Measurements from ENCODE around the gene NEK7. TPM values are rescaled to one million over a fixed set of nuclear protein-coding genes. Genes with fewer than 3 reads are reported as not detected.

Gene NEK7
- total and polyA plus RNA-seq, 4 donors: 60.1 to 164 (median 106) TPM

GRCh38 chr1:198318085-198318484, 161.3 kb downstream of the NEK7 start:
- Histone ChIP-seq H3K4me1 (ENCODE audit: control insufficient read depth in 1 of 2, insufficient read depth in 2 of 2, low read length in 2 of 2) (no peaks in the 10 kb centered on the region), H3K9me3 (ENCODE audit: control insufficient read depth, low read length) (no peaks in the 10 kb centered on the region), H3K27ac (ENCODE audit: low read depth in 1 of 2, low read length in 2 of 2) (no peak overlapping the region), H3K4me3 (ENCODE audit: low read length in 2 of 2) (no peak overlapping the region), H3K36me3 (ENCODE audit: control insufficient read depth in 1 of 2, insufficient read depth in 2 of 2, low read length in 1 of 2) (peaks cover 0 to 1% of the 10 kb centered on the region in 2 donors), H3K27me3 (ENCODE audit: control insufficient read depth in 1 of 2, insufficient read depth in 2 of 2, low read length in 1 of 2) (no peaks in the 10 kb centered on the region)
- DNase-seq (no peak), ATAC-seq (ENCODE audit: low FRiP score) (no peak)
- intact Hi-C loops (cut with DNase I): no loop called here
- 83 to 93% methylated on average over 1 of the region's 1 CpG for WGBS, 2 donors

- no peak overlapping the region for H3K4me3 ChIP-seq (ENCODE audit: low read length in 2 of 2)
- H3K4me1 ChIP-seq (ENCODE audit: control insufficient read depth in 1 of 2, insufficient read depth in 2 of 2, low read length in 2 of 2): no peaks in the 10 kb centered on the region
- WGBS, 2 donors: 82 to 83% methylated on average over 6 of the region's 6 CpGs
- H3K27me3 ChIP-seq (ENCODE audit: control insufficient read depth in 1 of 2, insufficient read depth in 2 of 2, low read length in 1 of 2): no peaks in the 10 kb centered on the region
- H3K27ac ChIP-seq (ENCODE audit: low read depth in 1 of 2, low read length in 2 of 2): no peak overlapping the region
- no peaks in the 10 kb centered on the region for H3K9me3 ChIP-seq (ENCODE audit: control insufficient read depth, low read length)
- intact Hi-C loops (cut with DNase I): no loop called here
- peaks cover 0 to 1% of the 10 kb centered on the region in 2 donors for H3K36me3 ChIP-seq (ENCODE audit: control insufficient read depth in 1 of 2, insufficient read depth in 2 of 2, low read length in 1 of 2)
- ATAC-seq (ENCODE audit: low FRiP score) (no peak), DNase-seq (no peak)
Measured at GRCh38 chr1:198320759-198321158, 164.0 kb downstream of the NEK7 start.

GRCh38 chr1:198326232-198326631, 169.4 kb downstream of the NEK7 start:
- DNase-seq: no peak
- intact Hi-C loops (cut with DNase I): no loop called here
- 21 to 39% methylated on average over 3 of the region's 3 CpGs for WGBS, 2 donors
- no peaks in the 10 kb centered on the region for H3K9me3 ChIP-seq (ENCODE audit: control insufficient read depth, low read length)
- no peak for ATAC-seq (ENCODE audit: low FRiP score)
- H3K27me3 ChIP-seq (ENCODE audit: control insufficient read depth in 1 of 2, insufficient read depth in 2 of 2, low read length in 1 of 2): no peaks in the 10 kb centered on the region
- H3K27ac ChIP-seq (ENCODE audit: low read depth in 1 of 2, low read length in 2 of 2): no peak overlapping the region
- H3K4me3 ChIP-seq (ENCODE audit: low read length in 2 of 2): no peak overlapping the region
- H3K4me1 ChIP-seq (ENCODE audit: control insufficient read depth in 1 of 2, insufficient read depth in 2 of 2, low read length in 2 of 2): no peaks in the 10 kb centered on the region
- no peaks in the 10 kb centered on the region for H3K36me3 ChIP-seq (ENCODE audit: control insufficient read depth in 1 of 2, insufficient read depth in 2 of 2, low read length in 1 of 2)

DNA sequence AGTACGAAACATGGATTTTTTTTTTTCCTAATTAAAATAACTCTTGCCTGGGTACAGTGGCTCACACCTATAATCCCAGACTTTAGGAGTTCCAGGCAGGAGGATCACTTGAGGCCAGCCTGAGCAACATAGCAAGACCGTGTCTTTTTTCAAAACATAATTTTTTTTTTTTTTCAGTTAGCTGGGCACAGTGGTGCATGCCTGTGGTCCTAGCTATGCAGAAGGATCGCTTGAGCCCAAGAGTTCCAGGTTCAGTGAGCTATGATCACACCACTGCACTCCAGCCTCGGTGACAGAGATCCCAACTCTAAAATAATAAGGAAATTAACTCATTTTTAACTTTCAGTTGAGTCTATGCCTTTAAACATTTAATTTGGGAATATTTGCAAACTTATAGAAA, 170.1 kb downstream of the NEK7 start:
- Histone ChIP-seq H3K27ac (ENCODE audit: low read depth in 1 of 2, low read length in 2 of 2) (no peak overlapping the region), H3K36me3 (ENCODE audit: control insufficient read depth in 1 of 2, insufficient read depth in 2 of 2, low read length in 1 of 2) (no peaks in the 10 kb centered on the region), H3K27me3 (ENCODE audit: control insufficient read depth in 1 of 2, insufficient read depth in 2 of 2, low read length in 1 of 2) (no peaks in the 10 kb centered on the region), H3K4me1 (ENCODE audit: control insufficient read depth in 1 of 2, insufficient read depth in 2 of 2, low read length in 2 of 2) (no peaks in the 10 kb centered on the region), H3K9me3 (ENCODE audit: control insufficient read depth, low read length) (no peaks in the 10 kb centered on the region), H3K4me3 (ENCODE audit: low read length in 2 of 2) (no peak overlapping the region)
- WGBS, 2 donors: 22 to 37% methylated on average over 4 of the region's 4 CpGs
- DNase-seq (no peak), ATAC-seq (ENCODE audit: low FRiP score) (no peak)
- intact Hi-C loops (cut with DNase I): no loop called here

DNA sequence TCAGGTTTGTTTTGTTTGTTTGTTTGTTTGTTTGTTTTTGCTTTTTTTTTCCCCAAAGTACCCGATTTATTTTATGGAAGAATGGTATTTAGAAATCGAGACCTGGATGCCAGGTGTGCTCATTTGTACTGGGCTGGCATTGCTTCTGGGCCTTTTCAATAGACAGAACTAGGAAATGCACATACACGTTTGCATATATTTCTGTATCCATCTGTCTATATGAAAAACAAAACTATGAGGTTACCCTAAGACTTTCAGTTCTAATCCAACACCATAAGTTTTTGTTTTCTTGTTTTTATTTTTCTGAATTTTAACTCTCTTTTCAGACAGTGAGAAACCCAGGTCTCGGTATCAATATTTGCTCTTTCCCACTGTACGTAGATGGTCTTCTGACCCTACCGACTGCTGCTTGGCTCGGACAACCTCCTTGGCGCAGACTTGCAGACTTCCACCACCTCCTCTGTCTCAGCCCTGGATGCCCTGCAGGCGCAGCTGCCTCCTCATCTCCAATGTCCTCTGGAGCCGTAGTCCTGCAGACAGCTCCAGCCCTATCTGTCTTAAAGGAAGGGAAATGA, 171.7 kb downstream of the NEK7 start:
- Histone ChIP-seq H3K36me3 (ENCODE audit: control insufficient read depth in 1 of 2, insufficient read depth in 2 of 2, low read length in 1 of 2) (no peaks in the 10 kb centered on the region), H3K27ac (ENCODE audit: low read depth in 1 of 2, low read length in 2 of 2) (no peak overlapping the region), H3K9me3 (ENCODE audit: control insufficient read depth, low read length) (no peaks in the 10 kb centered on the region), H3K4me1 (ENCODE audit: control insufficient read depth in 1 of 2, insufficient read depth in 2 of 2, low read length in 2 of 2) (no peaks in the 10 kb centered on the region), H3K4me3 (ENCODE audit: low read length in 2 of 2) (no peak overlapping the region), H3K27me3 (ENCODE audit: control insufficient read depth in 1 of 2, insufficient read depth in 2 of 2, low read length in 1 of 2) (no peaks in the 10 kb centered on the region)
- WGBS, 2 donors: 92 to 93% methylated on average over 10 of the region's 10 CpGs
- ATAC-seq (ENCODE audit: low FRiP score): no peak
- DNase-seq: no peak
- intact Hi-C loops (cut with DNase I): no loop called here

DNA sequence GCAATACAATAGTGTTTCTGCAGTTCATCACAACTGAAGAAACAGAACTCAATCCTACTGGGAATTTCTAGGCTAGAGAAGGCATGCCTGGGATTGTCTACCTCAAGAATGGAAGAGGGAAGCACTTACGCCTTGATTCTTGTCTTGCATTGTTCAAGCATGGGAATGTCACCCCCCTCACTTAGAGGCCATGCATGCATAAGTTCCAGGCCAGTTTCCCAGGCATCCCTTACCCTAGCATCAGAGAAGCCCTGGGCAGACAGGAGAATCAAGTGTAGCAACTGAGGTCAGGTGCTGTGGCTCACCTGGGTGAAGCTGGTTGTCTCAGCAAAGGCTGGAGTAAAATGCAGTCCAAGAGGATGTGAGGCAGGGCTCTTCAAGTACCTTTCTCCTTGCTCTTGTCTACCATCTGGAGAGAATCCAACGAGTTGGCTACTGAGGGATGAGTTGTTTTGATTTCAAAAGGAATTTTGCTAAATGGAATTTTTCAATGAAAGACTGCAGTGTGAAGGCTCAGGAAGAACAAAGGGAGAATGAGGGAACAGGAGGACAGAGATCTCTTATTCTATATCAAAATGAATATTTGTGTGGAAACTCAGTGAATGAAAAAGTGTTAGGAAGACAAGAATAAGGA, 174.3 kb downstream of the NEK7 start:
- ATAC-seq (ENCODE audit: low FRiP score) (no peak), DNase-seq (no peak)
- no peak overlapping the region for H3K4me3 ChIP-seq (ENCODE audit: low read length in 2 of 2)
- no peak overlapping the region for H3K27ac ChIP-seq (ENCODE audit: low read depth in 1 of 2, low read length in 2 of 2)
- H3K36me3 ChIP-seq (ENCODE audit: control insufficient read depth in 1 of 2, insufficient read depth in 2 of 2, low read length in 1 of 2): no peaks in the 10 kb centered on the region
- H3K4me1 ChIP-seq (ENCODE audit: control insufficient read depth in 1 of 2, insufficient read depth in 2 of 2, low read length in 2 of 2): no peaks in the 10 kb centered on the region
- no peaks in the 10 kb centered on the region for H3K27me3 ChIP-seq (ENCODE audit: control insufficient read depth in 1 of 2, insufficient read depth in 2 of 2, low read length in 1 of 2)
- H3K9me3 ChIP-seq (ENCODE audit: control insufficient read depth, low read length): no peaks in the 10 kb centered on the region
- WGBS, 2 donors: 61 to 70% methylated on average over 2 of the region's 2 CpGs
- intact Hi-C loops (cut with DNase I): no loop called here

- WGBS, 2 donors: 76 to 77% methylated on average over 1 of the region's 1 CpG
- H3K9me3 ChIP-seq (ENCODE audit: control insufficient read depth, low read length): no peaks in the 10 kb centered on the region
- DNase-seq (no peak), ATAC-seq (ENCODE audit: low FRiP score) (no peak)
- H3K4me1 ChIP-seq (ENCODE audit: control insufficient read depth in 1 of 2, insufficient read depth in 2 of 2, low read length in 2 of 2): no peaks in the 10 kb centered on the region
- H3K4me3 ChIP-seq (ENCODE audit: low read length in 2 of 2): no peak overlapping the region
- no peaks in the 10 kb centered on the region for H3K27me3 ChIP-seq (ENCODE audit: control insufficient read depth in 1 of 2, insufficient read depth in 2 of 2, low read length in 1 of 2)
- H3K27ac ChIP-seq (ENCODE audit: low read depth in 1 of 2, low read length in 2 of 2): no peak overlapping the region
- intact Hi-C loops (cut with DNase I): no loop called here
- H3K36me3 ChIP-seq (ENCODE audit: control insufficient read depth in 1 of 2, insufficient read depth in 2 of 2, low read length in 1 of 2): no peaks in the 10 kb centered on the region
Measured at GRCh38 chr1:198333744-198334143, 176.9 kb downstream of the NEK7 start.

- H3K4me1 ChIP-seq (ENCODE audit: control insufficient read depth in 1 of 2, insufficient read depth in 2 of 2, low read length in 2 of 2): no peaks in the 10 kb centered on the region
- H3K27ac ChIP-seq (ENCODE audit: low read depth in 1 of 2, low read length in 2 of 2): no peak overlapping the region
- no peaks in the 10 kb centered on the region for H3K36me3 ChIP-seq (ENCODE audit: control insufficient read depth in 1 of 2, insufficient read depth in 2 of 2, low read length in 1 of 2)
- intact Hi-C loops (cut with DNase I): no loop called here
- no peaks in the 10 kb centered on the region for H3K27me3 ChIP-seq (ENCODE audit: control insufficient read depth in 1 of 2, insufficient read depth in 2 of 2, low read length in 1 of 2)
- DNase-seq (no peak), ATAC-seq (ENCODE audit: low FRiP score) (no peak)
- H3K4me3 ChIP-seq (ENCODE audit: low read length in 2 of 2): no peak overlapping the region
- no peaks in the 10 kb centered on the region for H3K9me3 ChIP-seq (ENCODE audit: control insufficient read depth, low read length)
- 85 to 86% methylated on average over 1 of the region's 1 CpG for WGBS, 2 donors
Measured at GRCh38 chr1:198335663-198336062, 178.9 kb downstream of the NEK7 start.

GRCh38 chr1:198337886-198338285, 181.1 kb downstream of the NEK7 start:
- Histone ChIP-seq H3K27ac (ENCODE audit: low read depth in 1 of 2, low read length in 2 of 2) (no peak overlapping the region), H3K4me1 (ENCODE audit: control insufficient read depth in 1 of 2, insufficient read depth in 2 of 2, low read length in 2 of 2) (no peaks in the 10 kb centered on the region), H3K36me3 (ENCODE audit: control insufficient read depth in 1 of 2, insufficient read depth in 2 of 2, low read length in 1 of 2) (no peaks in the 10 kb centered on the region), H3K9me3 (ENCODE audit: control insufficient read depth, low read length) (no peaks in the 10 kb centered on the region), H3K4me3 (ENCODE audit: low read length in 2 of 2) (no peak overlapping the region), H3K27me3 (ENCODE audit: control insufficient read depth in 1 of 2, insufficient read depth in 2 of 2, low read length in 1 of 2) (no peaks in the 10 kb centered on the region)
- ATAC-seq (ENCODE audit: low FRiP score) (no peak), DNase-seq (no peak)
- intact Hi-C loops (cut with DNase I): no loop called here

Measured in aorta (tissue), 5 donors.